SJSA1 (cell line): ENCODE results near the gene FYN. TPM values are rescaled to one million over a fixed set of nuclear protein-coding genes. Genes with fewer than 3 reads are reported as not detected.

Experiments
- DNase-seq, 2 experiments: peaks; one replicate each; pipeline ENCODE4 v3.0.0-alpha.2; 2015 to 2020; ENCODE audit warnings: low spot score in 2 of 2, low read depth in 1 of 2
- H3K27ac ChIP-seq: fragments of 250-450 bp; sonication (Bioruptor Pico); 2 replicates; pipeline ENCODE4 v1.5.1; 2020; ENCODE audit warnings: mild to moderate bottlenecking, moderate library complexity
- H3K27me3 ChIP-seq: fragments of 250-450 bp; sonication (Bioruptor Pico); replicated peaks from 2 replicates; pipeline ENCODE4 v1.5.1; 2020; ENCODE audit warnings: mild to moderate bottlenecking, moderate library complexity
- H3K36me3 ChIP-seq: fragments of 250-450 bp; sonication (Bioruptor Pico); 2 replicates; pipeline ENCODE4 v1.5.1; 2020; ENCODE audit warnings: mild to moderate bottlenecking
- H3K4me1 ChIP-seq: fragments of 250-450 bp; sonication (Bioruptor Pico); replicated peaks from 2 replicates; pipeline ENCODE4 v1.6.1; 2021; ENCODE audit warnings: mild to moderate bottlenecking
- H3K4me3 ChIP-seq: fragments of 250-450 bp; sonication (Bioruptor Pico); 2 replicates; pipeline ENCODE4 v1.5.1; 2020; ENCODE audit warnings: mild to moderate bottlenecking
- H3K9me3 ChIP-seq: fragments of 250-450 bp; sonication (Bioruptor Pico); replicated peaks from 2 replicates; pipeline ENCODE4 v1.5.1; 2020; ENCODE audit warnings: mild to moderate bottlenecking
- total RNA-seq: library from RNA; depleted of rRNA; stranded (reverse); fragments of >200 nt; shearing (Covaris generic); gene quantifications from 2 replicates; pipeline ENCODE4 v1.2.3, GENCODE V29; 2014

FYN gene
- total RNA-seq, 1 experiment from 2014 or later = 53.4 TPM

- Histone ChIP-seq H3K36me3 (peaks cover 10% of the 10 kb centered on the region; the same call in 1 of the 2 replicates), H3K27ac (no peak overlapping the region), H3K4me3 (no peak overlapping the region), H3K4me1 (no peaks in the 10 kb centered on the region), H3K27me3 (no peaks in the 10 kb centered on the region), H3K9me3 (no peaks in the 10 kb centered on the region)
- DNase-seq = no peak
Observed at GRCh38 chr6:111677249-111677990, 195.8 kb downstream of the FYN start.

GRCh38 chr6:111676383-111676782 lies 196.9 kb downstream of the FYN start:
- Histone ChIP-seq H3K4me3 (no peak overlapping the region), H3K27ac (no peak overlapping the region), H3K4me1 (no peaks in the 10 kb centered on the region), H3K9me3 (no peaks in the 10 kb centered on the region), H3K36me3 (peaks cover 13% of the 10 kb centered on the region), H3K27me3 (no peaks in the 10 kb centered on the region)
- DNase-seq = no peak

- H3K27me3 ChIP-seq = no peaks in the 10 kb centered on the region
- H3K9me3 ChIP-seq = no peaks in the 10 kb centered on the region
- H3K4me3 ChIP-seq = no peak overlapping the region
- H3K36me3 ChIP-seq = peaks cover 13% of the 10 kb centered on the region
- H3K27ac ChIP-seq = no peak overlapping the region
- DNase-seq = no peak
- H3K4me1 ChIP-seq = no peaks in the 10 kb centered on the region
Observed at GRCh38 chr6:111674883-111675282, 198.4 kb downstream of the FYN start.

GRCh38 chr6:111674413-111674812 lies 198.8 kb downstream of the FYN start:
- Histone ChIP-seq H3K9me3 (no peaks in the 10 kb centered on the region), H3K4me3 (no peak overlapping the region), H3K36me3 (peaks cover 13% of the 10 kb centered on the region), H3K27me3 (no peaks in the 10 kb centered on the region), H3K27ac (no peak overlapping the region), H3K4me1 (no peaks in the 10 kb centered on the region)
- DNase-seq = no peak

GRCh38 chr6:111673937-111674336 lies 199.3 kb downstream of the FYN start:
- H3K36me3 ChIP-seq = peaks cover 13% of the 10 kb centered on the region
- no peak for DNase-seq
- no peaks in the 10 kb centered on the region for H3K27me3 ChIP-seq
- no peaks in the 10 kb centered on the region for H3K9me3 ChIP-seq
- no peaks in the 10 kb centered on the region for H3K4me1 ChIP-seq
- H3K4me3 ChIP-seq = no peak overlapping the region
- H3K27ac ChIP-seq = no peak overlapping the region

GRCh38 chr6:111673532-111673931 lies 199.7 kb downstream of the FYN start:
- Histone ChIP-seq H3K9me3 (no peaks in the 10 kb centered on the region), H3K36me3 (peaks cover 13% of the 10 kb centered on the region), H3K4me1 (no peaks in the 10 kb centered on the region), H3K4me3 (no peak overlapping the region), H3K27me3 (no peaks in the 10 kb centered on the region), H3K27ac (no peak overlapping the region)
- no peak for DNase-seq

- Histone ChIP-seq H3K4me3 (no peak overlapping the region), H3K27ac (no peak overlapping the region), H3K27me3 (no peaks in the 10 kb centered on the region), H3K4me1 (no peaks in the 10 kb centered on the region), H3K9me3 (no peaks in the 10 kb centered on the region), H3K36me3 (peaks cover 13% of the 10 kb centered on the region)
- no peak for DNase-seq
Observed at GRCh38 chr6:111672761-111673450, 200.3 kb downstream of the FYN start.

- H3K4me3 ChIP-seq = no peak overlapping the region
- H3K27me3 ChIP-seq = no peaks in the 10 kb centered on the region
- H3K9me3 ChIP-seq = no peaks in the 10 kb centered on the region
- no peaks in the 10 kb centered on the region for H3K4me1 ChIP-seq
- no peak for DNase-seq
- H3K27ac ChIP-seq = no peak overlapping the region
- H3K36me3 ChIP-seq = peaks cover 16% of the 10 kb centered on the region
Observed at GRCh38 chr6:111669326-111669725, 203.9 kb downstream of the FYN start.

GRCh38 chr6:111668410-111668809 lies 204.8 kb downstream of the FYN start:
- Histone ChIP-seq H3K27me3 (no peaks in the 10 kb centered on the region), H3K4me3 (no peak overlapping the region), H3K9me3 (no peaks in the 10 kb centered on the region), H3K27ac (no peak overlapping the region), H3K36me3 (peaks cover 9% of the 10 kb centered on the region), H3K4me1 (no peaks in the 10 kb centered on the region)
- no peak for DNase-seq

GRCh38 chr6:111667931-111668330 lies 205.3 kb downstream of the FYN start:
- no peaks in the 10 kb centered on the region for H3K9me3 ChIP-seq
- no peak overlapping the region for H3K27ac ChIP-seq
- DNase-seq = no peak
- no peak overlapping the region for H3K4me3 ChIP-seq
- no peaks in the 10 kb centered on the region for H3K4me1 ChIP-seq
- peaks cover 9% of the 10 kb centered on the region for H3K36me3 ChIP-seq
- no peaks in the 10 kb centered on the region for H3K27me3 ChIP-seq

GRCh38 chr6:111666847-111667246 lies 206.4 kb downstream of the FYN start:
- no peaks in the 10 kb centered on the region for H3K4me1 ChIP-seq
- no peaks in the 10 kb centered on the region for H3K9me3 ChIP-seq
- H3K27me3 ChIP-seq = no peaks in the 10 kb centered on the region
- H3K36me3 ChIP-seq = 0 out of 2 replicates have a peak, but pooled peaks cover 3% of the 10 kb centered on the region
- H3K27ac ChIP-seq = no peak overlapping the region
- no peak for DNase-seq
- H3K4me3 ChIP-seq = no peak overlapping the region

GRCh38 chr6:111664565-111665030 lies 208.7 kb downstream of the FYN start:
- Histone ChIP-seq H3K27me3 (no peaks in the 10 kb centered on the region), H3K9me3 (no peaks in the 10 kb centered on the region), H3K27ac (no peak overlapping the region), H3K36me3 (peaks cover 7% of the 10 kb centered on the region; the same call in 1 of the 2 replicates), H3K4me3 (no peak overlapping the region), H3K4me1 (no peaks in the 10 kb centered on the region)
- DNase-seq = no peak

GRCh38 chr6:111663692-111664564 lies 209.3 kb downstream of the FYN start:
- no peaks in the 10 kb centered on the region for H3K27me3 ChIP-seq
- H3K4me3 ChIP-seq = no peak overlapping the region
- no peaks in the 10 kb centered on the region for H3K4me1 ChIP-seq
- no peak overlapping the region for H3K27ac ChIP-seq
- DNase-seq = no peak
- peaks cover 7% of the 10 kb centered on the region; the same call in 1 of the 2 replicates for H3K36me3 ChIP-seq
- no peaks in the 10 kb centered on the region for H3K9me3 ChIP-seq
